GM23338 (cell line): ENCODE measurements around the gene TSSC4. TPM values are rescaled to one million over a fixed set of nuclear protein-coding genes. Genes with fewer than 3 reads are reported as not detected.

Source experiments
- ATAC-seq: fragments of 200-7000 bp; cut with Tn5 transposase; 3 replicates; pipeline ENCODE4 v1.9.1; 2020
- DNase-seq: peaks from one replicate; pipeline ENCODE4 v3.0.0-alpha.2; 2015; ENCODE audit warnings: low spot score
- H2AFZ ChIP-seq: fragments of 200-600 bp; sonication (generic); 2 replicates; pipeline ENCODE4 v1.8.0; 2016; ENCODE audit warnings: antibody characterized with exemption, mild to moderate bottlenecking, moderate library complexity
- H3F3A ChIP-seq: fragments of 200-600 bp; sonication (generic); replicated peaks from 2 replicates; pipeline ENCODE4 v1.8.0; 2017; ENCODE audit warnings: antibody characterized with exemption, mixed run types, low read depth
- H3K27ac ChIP-seq: fragments of 200-600 bp; sonication (generic); 2 replicates; pipeline ENCODE4 v1.6.1; 2016; ENCODE audit warnings: low read depth
- H3K27me3 ChIP-seq: fragments of 200-600 bp; sonication (generic); 2 replicates; pipeline ENCODE4 v1.8.0; 2016; ENCODE audit warnings: mild to moderate bottlenecking, mixed run types, moderate library complexity; ENCODE audit not compliant: insufficient read depth
- H3K36me3 ChIP-seq: fragments of 200-600 bp; sonication (generic); 2 replicates; pipeline ENCODE4 v1.8.0; 2016; ENCODE audit warnings: mild to moderate bottlenecking; ENCODE audit not compliant: insufficient read depth
- H3K4me1 ChIP-seq: fragments of 200-600 bp; sonication (generic); 2 replicates; pipeline ENCODE4 v1.8.0; 2016; ENCODE audit warnings: mild to moderate bottlenecking, moderate library complexity; ENCODE audit not compliant: insufficient read depth
- H3K4me2 ChIP-seq: fragments of 200-600 bp; sonication (generic); 2 replicates; pipeline ENCODE4 v1.7.1; 2017; ENCODE audit warnings: mixed run types
- H3K4me3 ChIP-seq: fragments of 200-600 bp; sonication (generic); 2 replicates; pipeline ENCODE4 v1.6.1; 2016; ENCODE audit warnings: mixed run types
- H3K79me2 ChIP-seq: fragments of 200-600 bp; sonication (generic); replicated peaks from 2 replicates; pipeline ENCODE4 v1.8.0; 2017; ENCODE audit warnings: mild to moderate bottlenecking; ENCODE audit not compliant: insufficient read depth
- H3K9me2 ChIP-seq: fragments of 200-600 bp; sonication (generic); 2 replicates; pipeline ENCODE4 v1.8.0; 2017; ENCODE audit not compliant: insufficient read depth
- H4K20me1 ChIP-seq: fragments of 200-600 bp; sonication (generic); replicated peaks from 2 replicates; pipeline ENCODE4 v1.8.0; 2017; ENCODE audit warnings: mild to moderate bottlenecking; ENCODE audit not compliant: insufficient read depth
- H3K27ac Mint-ChIP-seq: 2 replicates; pipeline ENCODE4 v1.8.0; 2020; ENCODE audit warnings: inconsistent platforms, mild to moderate bottlenecking, moderate library complexity, mixed read lengths
- H3K27me3 Mint-ChIP-seq: 3 replicates; pipeline ENCODE4 v1.8.0; 2022; ENCODE audit warnings: low read depth, mild to moderate bottlenecking, moderate library complexity, mixed read lengths, inconsistent platforms; ENCODE audit not compliant: insufficient read depth, poor library complexity
- H3K36me3 Mint-ChIP-seq: 3 replicates; pipeline ENCODE4 v1.8.0; 2021; ENCODE audit warnings: low read depth, mild to moderate bottlenecking, inconsistent platforms, moderate library complexity, mixed read lengths
- H3K4me1 Mint-ChIP-seq: 3 replicates; pipeline ENCODE4 v1.8.0; 2020; ENCODE audit warnings: mild to moderate bottlenecking, inconsistent platforms, mixed read lengths
- H3K4me3 Mint-ChIP-seq: 3 replicates; pipeline ENCODE4 v1.8.0; 2021; ENCODE audit warnings: moderate library complexity, mild to moderate bottlenecking, inconsistent platforms, mixed read lengths
- H3K9me3 Mint-ChIP-seq: 3 replicates; pipeline ENCODE4 v1.8.0; 2020; ENCODE audit warnings: moderate library complexity, mild to moderate bottlenecking, inconsistent platforms, mixed read lengths
- CREB1 ChIP-seq: fragments of 250-450 bp; sonication (Bioruptor Pico); IDR thresholded peaks from 2 replicates; pipeline ENCODE4 v1.5.0; 2020; ENCODE audit warnings: low read depth, mild to moderate bottlenecking, moderate library complexity
- ETS1 ChIP-seq: IDR thresholded peaks from 2 replicates; pipeline ENCODE4 v1.6.1; 2016; ENCODE audit warnings: antibody characterized with exemption
- EZH2phosphoT487 ChIP-seq: fragments of 200-600 bp; sonication (generic); IDR thresholded peaks from one replicate; pipeline ENCODE4 v1.8.1; 2018; ENCODE audit warnings: antibody characterized with exemption; ENCODE audit not compliant: unreplicated experiment
- JUNB ChIP-seq: IDR thresholded peaks from one replicate; pipeline ENCODE4 v1.6.1; 2016; ENCODE audit warnings: antibody characterized with exemption; ENCODE audit not compliant: unreplicated experiment
- NANOG ChIP-seq: IDR thresholded peaks from 2 replicates; pipeline ENCODE4 v1.6.1; 2016; ENCODE audit warnings: antibody characterized with exemption, borderline replicate concordance
- ZNF331 ChIP-seq: fragments of 250-450 bp; sonication (Bioruptor Pico); IDR thresholded peaks from 2 replicates; pipeline ENCODE4 v1.5.0; 2020; ENCODE audit warnings: low read depth, mild to moderate bottlenecking, moderate library complexity
- ZNF462 ChIP-seq: fragments of 250-450 bp; sonication (Bioruptor Pico); IDR thresholded peaks from 2 replicates; pipeline ENCODE4 v1.5.0; 2020; ENCODE audit warnings: mild to moderate bottlenecking, moderate library complexity
- polyA plus RNA-seq: library from polyadenylated mRNA; unstranded; fragments of >200 nt; fragmentation: Nextera tagmentation; extraction: Ambion mirVana; gene quantifications from 2 replicates; pipeline ENCODE4 v1.2.1, GENCODE V29; 2016
- total RNA-seq: library from RNA; depleted of rRNA; stranded (reverse); fragments of >200 nt; shearing (Covaris generic); gene quantifications from 2 replicates; pipeline ENCODE4 v1.2.3, GENCODE V29; 2014

The TSSC4 gene
- total and polyA plus RNA-seq, 2 experiments from 2014 or later = 27.5 to 44.3 TPM

- TF ChIP-seq ZNF462 (CRISPR knock-in tag) (no peak), NANOG (no peak)
Observed at GRCh38 chr11:2409126-2409525, 8.6 kb downstream of the TSSC4 start (continued).

- no peak overlapping the region for H3K27ac Mint-ChIP-seq
- Histone ChIP-seq H3K79me2 (no peaks in the 10 kb centered on the region), H3K27me3 (no peaks in the 10 kb centered on the region), H3K4me1 (no peaks in the 10 kb centered on the region), H3F3A (no peaks in the 10 kb centered on the region), H4K20me1 (no peaks in the 10 kb centered on the region), H3K36me3 (no peaks in the 10 kb centered on the region), H2AFZ (no peak overlapping the region), H3K9me2 (no peaks in the 10 kb centered on the region), H3K27ac (no peak overlapping the region), H3K4me3 (no peak overlapping the region), H3K4me2 (no peak overlapping the region)
- H3K27me3 Mint-ChIP-seq = peaks cover 8% of the 10 kb centered on the region
- H3K4me1 Mint-ChIP-seq = no peaks in the 10 kb centered on the region
- DNase-seq (no peak), ATAC-seq (no peak)
- H3K4me3 Mint-ChIP-seq = no peak overlapping the region
- H3K9me3 Mint-ChIP-seq = no peaks in the 10 kb centered on the region
- no peaks in the 10 kb centered on the region for H3K36me3 Mint-ChIP-seq
- TF ChIP-seq ZNF462 (CRISPR knock-in tag) (no peak), JUNB (no peak), EZH2phosphoT487 (no peak), ZNF331 (CRISPR knock-in tag) (no peak), ETS1 (no peak), CREB1 (no peak)
Observed at GRCh38 chr11:2409611-2410468, 9.3 kb downstream of the TSSC4 start.
